ENCODE data around the gene ISL2. TPM values are rescaled to one million over a fixed set of nuclear protein-coding genes. Genes with fewer than 3 reads are reported as not detected.

Gene ISL2
- total and polyA plus RNA-seq, 9 of the 15 experiments (the other 6 are each of a cell fraction or from before 2014, with no cell fraction given), result 0.15 to 23.7 (median 4.0) TPM

DNA sequence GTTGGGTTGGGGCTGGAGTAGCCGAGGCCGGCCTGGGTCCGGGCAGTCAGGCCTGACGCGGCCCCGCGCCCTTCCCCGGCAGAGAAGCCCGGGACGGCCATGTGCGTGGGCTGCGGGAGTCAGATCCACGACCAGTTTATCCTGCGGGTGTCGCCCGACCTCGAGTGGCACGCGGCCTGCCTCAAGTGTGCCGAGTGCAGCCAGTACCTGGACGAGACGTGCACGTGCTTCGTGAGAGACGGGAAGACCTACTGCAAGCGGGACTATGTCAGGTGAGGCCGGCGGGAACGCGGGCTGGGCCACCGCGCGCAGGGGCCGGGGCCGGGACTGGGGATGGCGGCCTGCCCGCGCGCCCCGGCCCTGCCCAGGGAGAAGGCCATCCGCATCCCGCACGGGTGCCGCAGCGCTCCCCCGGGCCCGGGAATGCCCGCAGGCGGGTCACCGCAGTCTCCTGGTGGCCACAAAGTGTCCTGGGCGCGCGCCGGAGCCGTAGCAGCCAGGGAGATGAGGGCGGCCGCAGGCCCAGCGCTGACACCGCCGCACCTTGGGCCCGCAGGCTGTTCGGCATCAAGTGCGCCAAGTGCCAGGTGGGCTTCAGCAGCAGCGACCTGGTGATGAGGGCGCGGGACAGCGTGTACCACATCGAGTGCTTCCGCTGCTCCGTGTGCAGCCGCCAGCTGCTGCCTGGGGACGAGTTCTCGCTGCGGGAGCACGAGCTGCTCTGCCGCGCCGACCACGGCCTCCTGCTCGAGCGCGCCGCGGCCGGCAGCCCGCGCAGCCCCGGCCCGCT is 1.3 kb downstream of the ISL2 start (continued):
- TF ChIP-seq, protein P1, sequence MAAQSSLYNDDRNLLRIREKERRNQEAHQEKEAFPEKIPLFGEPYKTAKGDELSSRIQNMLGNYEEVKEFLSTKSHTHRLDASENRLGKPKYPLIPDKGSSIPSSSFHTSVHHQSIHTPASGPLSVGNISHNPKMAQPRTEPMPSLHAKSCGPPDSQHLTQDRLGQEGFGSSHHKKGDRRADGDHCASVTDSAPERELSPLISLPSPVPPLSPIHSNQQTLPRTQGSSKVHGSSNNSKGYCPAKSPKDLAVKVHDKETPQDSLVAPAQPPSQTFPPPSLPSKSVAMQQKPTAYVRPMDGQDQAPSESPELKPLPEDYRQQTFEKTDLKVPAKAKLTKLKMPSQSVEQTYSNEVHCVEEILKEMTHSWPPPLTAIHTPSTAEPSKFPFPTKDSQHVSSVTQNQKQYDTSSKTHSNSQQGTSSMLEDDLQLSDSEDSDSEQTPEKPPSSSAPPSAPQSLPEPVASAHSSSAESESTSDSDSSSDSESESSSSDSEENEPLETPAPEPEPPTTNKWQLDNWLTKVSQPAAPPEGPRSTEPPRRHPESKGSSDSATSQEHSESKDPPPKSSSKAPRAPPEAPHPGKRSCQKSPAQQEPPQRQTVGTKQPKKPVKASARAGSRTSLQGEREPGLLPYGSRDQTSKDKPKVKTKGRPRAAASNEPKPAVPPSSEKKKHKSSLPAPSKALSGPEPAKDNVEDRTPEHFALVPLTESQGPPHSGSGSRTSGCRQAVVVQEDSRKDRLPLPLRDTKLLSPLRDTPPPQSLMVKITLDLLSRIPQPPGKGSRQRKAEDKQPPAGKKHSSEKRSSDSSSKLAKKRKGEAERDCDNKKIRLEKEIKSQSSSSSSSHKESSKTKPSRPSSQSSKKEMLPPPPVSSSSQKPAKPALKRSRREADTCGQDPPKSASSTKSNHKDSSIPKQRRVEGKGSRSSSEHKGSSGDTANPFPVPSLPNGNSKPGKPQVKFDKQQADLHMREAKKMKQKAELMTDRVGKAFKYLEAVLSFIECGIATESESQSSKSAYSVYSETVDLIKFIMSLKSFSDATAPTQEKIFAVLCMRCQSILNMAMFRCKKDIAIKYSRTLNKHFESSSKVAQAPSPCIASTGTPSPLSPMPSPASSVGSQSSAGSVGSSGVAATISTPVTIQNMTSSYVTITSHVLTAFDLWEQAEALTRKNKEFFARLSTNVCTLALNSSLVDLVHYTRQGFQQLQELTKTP (IDR thresholded peaks at IDR 0.05; ENCODE audit: low read depth in 1 of 2, partially characterized antibody in 2 of 2), result no peak
- no peak for TF ChIP-seq NFYB (IDR thresholded peaks at IDR 0.05; ENCODE audit: extremely low read depth, insufficient read length)
- TF ChIP-seq, protein P2, sequence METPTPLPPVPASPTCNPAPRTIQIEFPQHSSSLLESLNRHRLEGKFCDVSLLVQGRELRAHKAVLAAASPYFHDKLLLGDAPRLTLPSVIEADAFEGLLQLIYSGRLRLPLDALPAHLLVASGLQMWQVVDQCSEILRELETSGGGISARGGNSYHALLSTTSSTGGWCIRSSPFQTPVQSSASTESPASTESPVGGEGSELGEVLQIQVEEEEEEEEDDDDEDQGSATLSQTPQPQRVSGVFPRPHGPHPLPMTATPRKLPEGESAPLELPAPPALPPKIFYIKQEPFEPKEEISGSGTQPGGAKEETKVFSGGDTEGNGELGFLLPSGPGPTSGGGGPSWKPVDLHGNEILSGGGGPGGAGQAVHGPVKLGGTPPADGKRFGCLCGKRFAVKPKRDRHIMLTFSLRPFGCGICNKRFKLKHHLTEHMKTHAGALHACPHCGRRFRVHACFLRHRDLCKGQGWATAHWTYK (CRISPR knock-in tag; IDR thresholded peaks at IDR 0.05), result 0 out of 2 replicates have a peak, but pooled peaks have one; percentile 12
- no peak for TF ChIP-seq CEBPG (CRISPR knock-in tag; IDR thresholded peaks at IDR 0.05)
- no peak for TF ChIP-seq CEBPG (tag; conservative IDR thresholded peaks at IDR 0.05 in 1 of 2, IDR thresholded peaks at IDR 0.05 in 1 of 2)
- TF ChIP-seq POLR3G (IDR thresholded peaks at IDR 0.05; ENCODE audit: extremely low read depth, insufficient read length, insufficient replicate concordance), result no peak
- no peak for TF ChIP-seq ZNF75A (CRISPR knock-in tag; IDR thresholded peaks at IDR 0.05)
- TF ChIP-seq, protein P3, sequence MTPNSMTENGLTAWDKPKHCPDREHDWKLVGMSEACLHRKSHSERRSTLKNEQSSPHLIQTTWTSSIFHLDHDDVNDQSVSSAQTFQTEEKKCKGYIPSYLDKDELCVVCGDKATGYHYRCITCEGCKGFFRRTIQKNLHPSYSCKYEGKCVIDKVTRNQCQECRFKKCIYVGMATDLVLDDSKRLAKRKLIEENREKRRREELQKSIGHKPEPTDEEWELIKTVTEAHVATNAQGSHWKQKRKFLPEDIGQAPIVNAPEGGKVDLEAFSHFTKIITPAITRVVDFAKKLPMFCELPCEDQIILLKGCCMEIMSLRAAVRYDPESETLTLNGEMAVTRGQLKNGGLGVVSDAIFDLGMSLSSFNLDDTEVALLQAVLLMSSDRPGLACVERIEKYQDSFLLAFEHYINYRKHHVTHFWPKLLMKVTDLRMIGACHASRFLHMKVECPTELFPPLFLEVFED (CRISPR knock-in tag; conservative IDR thresholded peaks at IDR 0.05), result no peak
- TF ChIP-seq, protein P4, sequence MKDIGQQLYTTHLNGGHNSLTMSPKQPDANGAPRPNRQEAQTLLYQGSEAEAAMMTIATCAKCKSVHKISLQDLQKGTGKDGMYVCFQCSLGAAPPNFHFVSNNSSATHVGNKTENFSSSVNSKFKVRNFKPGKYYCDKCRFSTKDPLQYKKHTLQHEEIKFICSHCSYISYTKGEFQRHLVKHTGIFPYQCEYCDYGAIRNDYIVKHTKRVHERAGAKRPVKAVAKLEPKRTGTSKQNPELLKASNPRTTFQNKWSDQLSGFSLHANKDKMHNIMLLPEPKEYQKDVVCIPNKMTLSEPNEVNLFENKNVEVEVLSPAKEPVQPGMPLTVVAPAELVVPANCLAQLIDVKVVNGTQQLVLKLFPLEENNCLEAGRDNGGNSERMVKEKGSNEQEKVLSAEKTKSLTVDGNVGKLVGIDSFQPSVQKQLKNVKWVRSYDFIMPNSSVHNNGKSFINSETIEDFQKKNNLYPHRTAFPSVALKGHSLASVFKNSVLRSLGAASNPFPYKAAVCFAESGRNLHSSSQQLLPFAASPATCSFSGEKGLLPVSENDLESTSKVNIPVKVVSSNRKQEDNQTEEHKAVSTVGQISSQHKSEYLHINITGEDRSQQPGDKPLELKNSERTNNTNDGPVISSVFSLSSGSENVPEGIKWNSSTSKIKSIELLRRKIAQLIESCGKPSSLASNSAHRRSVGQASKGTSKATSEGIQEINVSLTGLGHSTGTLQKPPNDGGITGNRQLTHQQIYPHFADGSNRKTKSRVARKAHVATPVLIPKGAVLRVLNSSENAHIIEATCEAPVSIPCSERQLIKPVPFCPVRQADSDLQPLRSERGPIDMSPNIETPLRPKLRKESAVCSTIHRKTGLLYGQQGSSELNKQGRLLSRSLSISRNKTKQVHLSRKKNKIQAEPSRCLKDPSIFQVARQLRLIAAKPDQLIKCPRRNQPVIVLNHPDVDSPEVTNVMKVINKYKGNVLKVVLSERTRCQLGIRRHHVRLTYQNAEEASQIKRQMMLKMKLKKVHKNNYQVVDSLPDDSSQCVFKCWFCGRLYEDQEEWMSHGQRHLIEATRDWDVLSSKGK (CRISPR knock-in tag; IDR thresholded peaks at IDR 0.05), result no peak
- no peak for TF ChIP-seq HDAC6 (IDR thresholded peaks at IDR 0.05; ENCODE audit: low read depth, low read length)
- TF ChIP-seq, protein P5, sequence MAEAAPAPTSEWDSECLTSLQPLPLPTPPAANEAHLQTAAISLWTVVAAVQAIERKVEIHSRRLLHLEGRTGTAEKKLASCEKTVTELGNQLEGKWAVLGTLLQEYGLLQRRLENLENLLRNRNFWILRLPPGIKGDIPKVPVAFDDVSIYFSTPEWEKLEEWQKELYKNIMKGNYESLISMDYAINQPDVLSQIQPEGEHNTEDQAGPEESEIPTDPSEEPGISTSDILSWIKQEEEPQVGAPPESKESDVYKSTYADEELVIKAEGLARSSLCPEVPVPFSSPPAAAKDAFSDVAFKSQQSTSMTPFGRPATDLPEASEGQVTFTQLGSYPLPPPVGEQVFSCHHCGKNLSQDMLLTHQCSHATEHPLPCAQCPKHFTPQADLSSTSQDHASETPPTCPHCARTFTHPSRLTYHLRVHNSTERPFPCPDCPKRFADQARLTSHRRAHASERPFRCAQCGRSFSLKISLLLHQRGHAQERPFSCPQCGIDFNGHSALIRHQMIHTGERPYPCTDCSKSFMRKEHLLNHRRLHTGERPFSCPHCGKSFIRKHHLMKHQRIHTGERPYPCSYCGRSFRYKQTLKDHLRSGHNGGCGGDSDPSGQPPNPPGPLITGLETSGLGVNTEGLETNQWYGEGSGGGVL (CRISPR knock-in tag; IDR thresholded peaks at IDR 0.05), result no peak
